T-helper 22 cell (primary cell): ENCODE results near the gene GPX4.
A peak's percentile ranks its signal among the peaks of the same experiment; 100 is the strongest.

ENCODE experiments used
- DNase-seq: peaks from one replicate; pipeline ENCODE4 v3.0.0-alpha.2; 2020; ENCODE audit warnings: low read depth

GPX4 gene, protein sequence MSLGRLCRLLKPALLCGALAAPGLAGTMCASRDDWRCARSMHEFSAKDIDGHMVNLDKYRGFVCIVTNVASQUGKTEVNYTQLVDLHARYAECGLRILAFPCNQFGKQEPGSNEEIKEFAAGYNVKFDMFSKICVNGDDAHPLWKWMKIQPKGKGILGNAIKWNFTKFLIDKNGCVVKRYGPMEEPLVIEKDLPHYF

DNA sequence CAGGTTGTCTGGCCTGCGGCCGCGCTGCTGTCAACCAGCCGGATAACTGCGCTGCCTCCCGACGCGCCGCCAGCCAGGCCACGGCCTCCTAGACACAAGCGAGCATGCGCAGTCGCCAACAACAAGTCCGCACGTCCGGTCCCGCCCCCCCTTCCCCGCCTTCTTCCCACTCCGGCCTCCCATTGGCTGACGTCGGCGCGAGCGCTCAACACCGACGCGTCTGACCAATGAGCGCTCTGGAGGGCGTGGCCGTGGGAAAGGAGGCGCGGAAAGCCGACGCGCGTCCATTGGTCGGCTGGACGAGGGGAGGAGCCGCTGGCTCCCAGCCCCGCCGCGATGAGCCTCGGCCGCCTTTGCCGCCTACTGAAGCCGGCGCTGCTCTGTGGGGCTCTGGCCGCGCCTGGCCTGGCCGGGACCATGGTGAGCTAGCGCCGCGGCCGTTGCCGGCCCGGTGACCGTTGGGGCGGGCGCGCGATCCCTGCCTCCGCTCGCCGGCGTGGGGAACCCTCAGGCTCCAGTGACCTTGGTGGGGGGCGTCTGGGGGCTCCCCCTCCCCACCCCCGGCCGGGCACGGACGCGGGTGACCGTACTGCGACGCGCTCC is at the start of gene GPX4:
GPX4 (plus strand) TSS at position 287 of the 603 bp plus-strand sequence; CDS start at position 337, 50 bp downstream.
- peak; percentile 98 for DNase-seq

DNA sequence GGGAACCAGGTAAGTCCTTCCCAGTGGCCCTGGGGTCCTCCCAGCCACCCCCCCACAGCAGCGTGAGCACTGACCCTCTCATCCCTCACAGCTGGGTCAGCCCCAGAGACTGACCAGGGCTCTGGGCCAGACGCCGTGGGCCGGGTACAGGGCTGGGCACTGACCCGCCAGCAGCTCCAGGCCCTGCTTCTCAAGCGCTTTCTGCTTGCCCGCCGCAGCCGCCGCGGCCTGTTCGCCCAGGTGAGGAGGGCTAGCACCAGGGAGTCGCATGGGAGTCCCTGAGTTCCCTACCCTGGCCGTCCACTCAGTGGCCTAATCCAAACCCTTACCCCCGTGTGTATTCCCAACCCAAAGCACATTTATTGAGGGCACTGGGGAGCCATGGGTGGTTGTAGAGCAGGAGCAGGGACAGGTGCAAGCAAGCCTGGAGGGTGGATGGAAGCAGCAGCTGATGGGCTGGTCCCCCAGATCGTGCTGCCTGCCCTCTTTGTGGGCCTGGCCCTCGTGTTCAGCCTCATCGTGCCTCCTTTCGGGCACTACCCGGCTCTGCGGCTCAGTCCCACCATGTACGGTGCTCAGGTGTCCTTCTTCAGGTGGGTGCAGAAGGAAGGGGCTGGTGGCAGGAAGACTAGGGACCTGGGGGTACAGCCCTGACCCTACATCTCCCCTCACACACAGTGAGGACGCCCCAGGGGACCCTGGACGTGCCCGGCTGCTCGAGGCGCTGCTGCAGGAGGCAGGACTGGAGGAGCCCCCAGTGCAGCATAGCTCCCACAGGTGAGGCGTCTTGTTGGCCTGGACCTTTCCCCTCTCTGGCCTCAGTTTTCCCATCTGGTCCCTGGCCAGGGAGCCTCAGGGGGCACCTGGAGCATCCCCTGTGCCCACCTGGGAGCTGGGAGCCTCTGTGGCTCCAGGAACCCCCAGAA is 49.4 kb upstream of the GPX4 start:
- no peak for DNase-seq

DNA sequence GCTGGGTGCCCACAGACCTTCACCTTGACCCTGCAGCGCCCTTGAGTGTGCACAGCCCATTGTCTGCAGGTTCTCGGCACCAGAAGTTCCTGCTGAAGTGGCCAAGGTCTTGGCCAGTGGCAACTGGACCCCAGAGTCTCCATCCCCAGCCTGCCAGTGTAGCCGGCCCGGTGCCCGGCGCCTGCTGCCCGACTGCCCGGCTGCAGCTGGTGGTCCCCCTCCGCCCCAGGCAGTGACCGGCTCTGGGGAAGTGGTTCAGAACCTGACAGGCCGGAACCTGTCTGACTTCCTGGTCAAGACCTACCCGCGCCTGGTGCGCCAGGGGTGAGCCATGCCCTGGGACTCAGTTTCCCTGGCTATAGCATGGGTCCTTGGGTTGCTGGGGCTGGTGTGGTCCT is 48.8 kb upstream of the GPX4 start:
- no peak for DNase-seq

DNA sequence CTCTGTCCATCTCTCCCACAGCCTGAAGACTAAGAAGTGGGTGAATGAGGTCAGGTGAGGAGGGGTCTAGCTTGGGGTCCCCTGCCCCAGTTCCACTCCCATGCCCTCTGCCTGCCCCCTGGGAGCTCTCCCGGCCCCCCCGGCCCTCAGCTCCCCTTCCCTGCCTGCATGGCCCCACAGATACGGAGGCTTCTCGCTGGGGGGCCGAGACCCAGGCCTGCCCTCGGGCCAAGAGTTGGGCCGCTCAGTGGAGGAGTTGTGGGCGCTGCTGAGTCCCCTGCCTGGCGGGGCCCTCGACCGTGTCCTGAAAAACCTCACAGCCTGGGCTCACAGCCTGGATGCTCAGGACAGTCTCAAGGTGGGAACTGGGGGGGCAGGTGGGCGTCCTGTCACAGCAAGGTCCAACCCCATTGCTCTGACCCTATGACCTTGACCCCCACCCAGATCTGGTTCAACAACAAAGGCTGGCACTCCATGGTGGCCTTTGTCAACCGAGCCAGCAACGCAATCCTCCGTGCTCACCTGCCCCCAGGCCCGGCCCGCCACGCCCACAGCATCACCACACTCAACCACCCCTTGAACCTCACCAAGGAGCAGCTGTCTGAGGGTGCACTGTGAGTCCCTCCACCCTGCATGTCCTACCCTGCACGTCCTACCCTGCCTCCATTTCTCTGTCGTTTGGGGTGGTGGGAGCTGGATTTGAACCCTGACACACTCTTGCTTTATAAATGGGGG is 47.7 kb upstream of the GPX4 start:
- DNase-seq, result no peak

DNA sequence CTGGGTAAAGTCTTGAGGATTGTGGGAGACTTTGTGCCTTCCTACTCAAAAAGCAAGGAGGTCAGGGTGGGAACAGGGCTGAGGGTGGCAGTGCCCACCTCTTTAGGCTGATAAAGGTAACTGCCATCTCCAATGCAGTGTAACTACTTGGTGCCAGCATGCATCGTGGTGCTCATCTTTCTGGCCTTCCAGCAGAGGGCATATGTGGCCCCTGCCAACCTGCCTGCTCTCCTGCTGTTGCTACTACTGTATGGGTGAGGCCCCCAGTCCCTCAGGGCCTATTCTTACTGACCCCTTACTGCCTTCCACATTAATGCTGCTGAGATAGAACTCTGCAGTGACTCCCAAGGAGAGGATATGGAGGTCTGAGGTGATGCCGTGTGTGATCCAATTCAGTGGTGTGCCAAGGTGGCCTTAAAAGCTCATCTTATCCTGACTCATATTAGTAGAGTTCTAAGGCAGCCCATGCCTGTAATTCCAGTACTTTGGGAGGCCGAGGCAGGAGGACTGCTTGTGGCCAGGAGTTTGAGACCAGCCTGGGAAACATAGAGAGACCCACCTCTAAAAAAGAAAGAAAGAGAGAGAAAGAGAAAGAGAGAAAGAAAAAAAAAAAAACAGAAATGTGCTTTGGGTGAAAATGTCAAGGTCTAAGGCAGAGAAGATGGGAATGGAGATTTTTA is 46.5 kb upstream of the GPX4 start:
- DNase-seq, result no peak

DNA sequence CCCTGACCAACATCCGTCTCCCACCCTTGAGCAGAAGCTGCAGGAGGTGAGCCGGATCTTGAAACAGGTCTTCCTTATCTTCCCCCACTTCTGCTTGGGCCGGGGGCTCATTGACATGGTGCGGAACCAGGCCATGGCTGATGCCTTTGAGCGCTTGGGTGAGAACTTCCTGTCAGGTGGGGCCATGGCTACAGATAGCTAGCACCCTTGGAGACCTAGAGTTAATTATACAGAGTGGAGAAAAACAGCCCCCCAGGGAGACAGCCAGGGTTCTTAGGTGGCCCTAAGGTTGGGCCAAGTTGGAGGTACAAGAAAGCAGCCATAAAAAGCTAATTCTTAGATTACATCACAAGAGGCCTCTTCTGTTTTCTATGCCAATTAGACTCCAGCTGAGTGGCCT is 45.7 kb upstream of the GPX4 start:
- no peak for DNase-seq

DNA sequence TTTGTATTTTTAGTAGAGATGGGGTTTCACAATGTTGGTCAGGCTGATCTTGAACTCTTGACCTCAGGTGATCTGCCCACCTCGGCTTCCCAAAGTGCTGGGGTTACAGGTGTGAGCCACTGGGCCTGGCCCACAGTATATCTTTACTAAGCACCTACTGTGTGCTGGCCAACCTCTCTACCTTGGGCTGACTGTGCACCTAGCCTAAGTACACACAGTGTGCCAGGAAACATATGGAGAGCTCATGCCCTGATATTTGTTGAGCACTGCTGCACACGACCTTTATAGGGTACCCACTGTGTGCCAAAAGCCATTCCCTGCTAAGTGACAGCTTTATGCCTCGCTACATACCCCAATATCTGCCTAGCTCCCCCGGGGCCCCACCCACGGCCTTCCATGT is 43.1 kb upstream of the GPX4 start:
- no peak for DNase-seq

DNA sequence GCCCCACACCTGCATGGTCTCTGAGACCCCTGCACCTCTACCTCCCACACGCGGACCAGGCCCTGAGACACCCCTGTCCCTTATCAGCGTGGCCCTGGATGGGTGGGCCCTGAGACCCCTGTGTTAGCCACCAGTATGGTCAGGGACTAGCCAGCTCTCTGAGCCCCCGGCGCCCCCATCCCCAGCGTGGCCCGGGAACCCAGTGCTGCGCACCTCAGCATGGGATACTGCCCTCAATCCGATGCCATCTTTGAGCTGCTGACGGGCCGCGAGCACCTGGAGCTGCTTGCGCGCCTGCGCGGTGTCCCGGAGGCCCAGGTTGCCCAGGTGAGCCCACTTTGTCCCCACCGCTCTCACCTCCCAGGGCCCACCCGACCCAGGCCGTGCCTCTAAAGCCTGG is 41.8 kb upstream of the GPX4 start:
- no peak for DNase-seq

DNA sequence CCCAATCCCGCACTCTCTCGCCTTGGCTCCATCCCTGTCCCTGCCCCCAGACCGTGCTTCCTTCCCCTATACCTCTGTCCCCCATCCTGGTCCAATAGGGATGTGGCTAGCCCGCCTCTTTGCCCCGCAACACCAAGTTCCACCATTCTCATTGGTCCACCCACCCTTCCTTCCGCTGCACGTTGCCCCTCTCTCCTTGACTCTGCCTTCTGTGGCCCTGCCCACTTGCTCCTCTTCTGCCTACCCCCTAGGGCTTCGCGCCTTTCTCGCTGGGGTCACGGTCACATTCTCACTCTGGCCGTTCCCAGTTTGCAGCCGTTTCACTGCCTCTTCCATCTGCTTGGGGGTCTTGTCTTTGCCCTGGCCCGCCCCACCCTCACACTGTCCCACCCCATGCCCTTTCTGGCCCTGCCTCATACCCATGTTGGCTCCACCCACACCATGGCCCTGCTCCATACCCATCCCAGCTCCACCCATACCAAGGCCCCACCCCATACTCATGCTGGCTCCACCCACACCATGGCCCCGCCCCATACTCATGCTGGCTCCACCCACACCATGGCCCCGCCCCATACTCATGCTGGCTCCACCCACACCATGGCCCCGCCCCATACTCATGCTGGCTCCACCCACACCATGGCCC is 41.3 kb upstream of the GPX4 start:
- no peak for DNase-seq

DNA sequence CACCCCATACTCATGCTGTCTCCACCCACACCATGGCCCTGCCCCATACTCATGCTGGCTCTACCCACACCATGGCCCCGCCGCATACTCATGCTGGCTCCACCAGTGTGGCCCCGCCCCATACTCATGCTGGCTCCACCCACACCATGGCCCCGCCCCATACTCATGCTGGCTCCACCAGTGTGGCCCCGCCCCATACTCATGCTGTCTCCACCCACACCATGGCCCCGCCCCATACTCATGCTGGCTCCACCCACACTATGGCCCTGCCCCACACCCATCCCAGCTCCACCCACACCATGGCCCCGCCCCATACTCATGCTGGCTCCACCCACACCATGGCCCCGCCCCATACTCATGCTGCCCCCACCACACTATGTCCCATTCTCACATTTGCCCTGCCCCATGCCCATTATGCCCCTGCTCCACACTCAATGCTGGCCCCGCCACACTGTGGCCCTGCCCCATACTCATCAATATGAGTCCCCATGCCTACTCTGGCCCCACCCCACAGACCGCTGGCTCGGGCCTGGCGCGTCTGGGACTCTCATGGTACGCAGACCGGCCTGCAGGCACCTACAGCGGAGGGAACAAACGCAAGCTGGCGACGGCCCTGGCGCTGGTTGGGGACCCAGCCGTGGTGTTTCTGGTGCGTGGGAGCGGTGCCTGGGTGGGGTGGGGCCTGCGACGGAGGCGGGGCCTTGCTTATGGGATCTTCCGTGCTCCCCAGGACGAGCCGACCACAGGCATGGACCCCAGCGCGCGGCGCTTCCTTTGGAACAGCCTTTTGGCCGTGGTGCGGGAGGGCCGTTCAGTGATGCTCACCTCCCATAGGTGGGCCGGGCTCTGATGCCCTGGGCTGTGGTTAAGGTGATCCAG is 40.5 kb upstream of the GPX4 start:
- DNase-seq, result peak; percentile 59

DNA sequence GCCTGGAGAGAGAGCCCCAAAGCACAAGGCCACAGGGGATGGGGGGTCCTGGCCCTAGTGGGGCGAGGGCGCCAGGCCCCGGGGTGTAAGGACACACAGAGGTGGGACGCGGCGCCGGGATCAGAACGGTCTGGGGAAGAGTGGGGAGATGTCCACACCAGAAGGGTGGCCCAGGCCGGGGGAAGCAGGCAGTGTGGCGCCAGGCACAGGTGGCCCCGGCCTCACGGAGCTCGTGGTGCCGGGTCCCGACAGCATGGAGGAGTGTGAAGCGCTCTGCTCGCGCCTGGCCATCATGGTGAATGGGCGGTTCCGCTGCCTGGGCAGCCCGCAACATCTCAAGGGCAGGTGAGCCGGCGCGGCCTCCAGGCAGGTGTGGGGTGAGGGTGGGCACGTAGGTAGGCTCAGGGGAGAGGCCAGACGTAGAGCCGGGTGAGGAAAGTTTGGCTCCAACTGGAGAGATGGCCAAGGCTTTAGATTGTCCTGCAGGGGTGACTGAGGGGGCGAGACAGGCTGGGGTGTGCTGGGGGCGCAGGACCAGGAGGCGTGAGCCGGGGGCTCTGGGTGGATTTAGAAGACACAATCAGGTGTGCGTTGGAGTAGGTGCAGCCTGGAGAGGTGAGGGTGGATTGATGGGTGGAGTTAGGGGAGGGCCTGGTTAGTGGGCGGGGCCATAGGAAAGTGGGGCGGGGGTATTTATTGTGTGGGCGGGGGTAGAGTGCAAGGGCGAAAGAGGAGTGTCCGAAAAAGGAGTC is 39.7 kb upstream of the GPX4 start:
- no peak for DNase-seq

DNA sequence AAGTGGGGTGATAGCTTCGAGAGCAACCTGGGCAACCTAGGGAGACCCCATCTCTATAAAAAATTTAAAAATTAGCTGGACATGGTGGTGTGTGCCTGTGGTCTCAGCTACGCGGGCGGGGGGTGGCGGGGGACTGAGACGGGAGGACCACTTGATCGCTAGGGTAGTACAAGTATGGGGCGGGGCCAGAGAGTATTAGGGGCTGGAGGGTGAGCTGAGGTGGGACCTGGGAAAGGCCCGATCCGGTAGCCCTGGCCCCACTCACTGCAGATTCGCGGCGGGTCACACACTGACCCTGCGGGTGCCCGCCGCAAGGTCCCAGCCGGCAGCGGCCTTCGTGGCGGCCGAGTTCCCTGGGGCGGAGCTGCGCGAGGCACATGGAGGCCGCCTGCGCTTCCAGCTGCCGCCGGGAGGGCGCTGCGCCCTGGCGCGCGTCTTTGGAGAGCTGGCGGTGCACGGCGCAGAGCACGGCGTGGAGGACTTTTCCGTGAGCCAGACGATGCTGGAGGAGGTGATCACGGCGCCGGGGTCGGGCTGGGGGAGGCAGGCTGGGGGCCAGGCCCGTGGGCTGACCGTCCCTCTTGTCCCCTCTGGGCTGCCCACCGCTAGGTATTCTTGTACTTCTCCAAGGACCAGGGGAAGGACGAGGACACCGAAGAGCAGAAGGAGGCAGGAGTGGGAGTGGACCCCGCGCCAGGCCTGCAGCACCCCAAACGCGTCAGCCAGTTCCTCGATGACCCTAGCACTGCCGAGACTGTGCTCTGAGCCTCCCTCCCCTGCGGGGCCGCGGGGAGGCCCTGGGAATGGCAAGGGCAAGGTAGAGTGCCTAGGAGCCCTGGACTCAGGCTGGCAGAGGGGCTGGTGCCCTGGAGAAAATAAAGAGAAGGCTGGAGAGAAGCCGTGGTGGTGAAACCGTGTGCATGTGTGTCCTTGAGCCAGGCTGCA is 38.9 kb upstream of the GPX4 start:
- DNase-seq, result peak; percentile 47

DNA sequence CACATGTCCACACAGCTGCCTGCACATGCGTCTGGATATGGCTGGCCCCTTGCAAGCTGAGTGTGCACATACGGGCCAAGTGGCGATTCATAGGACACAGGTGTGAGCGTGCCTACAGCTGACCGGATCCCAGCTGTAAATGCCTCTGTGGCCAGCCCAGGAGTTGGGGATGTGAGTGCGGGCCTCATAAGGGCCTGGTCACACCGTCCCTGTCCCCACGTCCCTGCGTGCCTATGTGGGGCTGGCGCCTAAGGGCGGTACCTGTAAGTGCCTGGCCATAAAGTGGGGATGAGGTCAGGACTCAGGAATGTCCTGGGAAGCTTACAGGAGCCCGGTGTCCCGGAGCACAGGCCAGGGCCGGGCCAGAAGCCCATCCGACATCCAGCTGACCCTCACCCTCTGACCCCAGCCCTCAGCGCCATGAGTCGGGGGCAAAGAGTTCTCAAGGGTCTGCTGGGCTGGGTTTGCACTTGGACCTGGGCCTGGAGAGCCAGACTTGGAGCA is 38.1 kb upstream of the GPX4 start:
- no peak for DNase-seq

DNA sequence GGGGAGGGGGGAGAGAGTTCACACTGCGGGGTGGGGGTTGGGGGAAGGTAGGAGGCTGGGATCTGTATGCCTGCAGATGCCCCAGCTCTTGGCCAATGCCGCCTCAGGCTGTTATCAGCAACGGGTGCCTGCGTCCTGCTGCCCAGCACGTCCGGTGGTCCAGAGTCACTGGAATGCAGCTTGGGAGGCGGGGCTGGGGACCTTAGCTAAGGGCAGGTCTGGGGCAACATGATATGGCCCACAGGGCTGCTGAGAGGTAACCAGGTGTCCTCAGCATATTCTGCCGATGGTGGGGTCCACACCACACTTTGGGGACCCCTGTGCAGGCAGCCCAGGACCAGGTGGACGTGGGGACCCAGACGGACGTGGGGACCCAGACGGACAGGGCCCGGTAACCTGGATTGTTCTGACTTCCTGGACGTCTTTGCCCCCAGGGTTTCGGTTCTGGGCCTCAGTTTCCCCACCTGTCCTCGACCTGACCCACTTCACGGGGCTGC is 37.5 kb upstream of the GPX4 start:
- no peak for DNase-seq

DNA sequence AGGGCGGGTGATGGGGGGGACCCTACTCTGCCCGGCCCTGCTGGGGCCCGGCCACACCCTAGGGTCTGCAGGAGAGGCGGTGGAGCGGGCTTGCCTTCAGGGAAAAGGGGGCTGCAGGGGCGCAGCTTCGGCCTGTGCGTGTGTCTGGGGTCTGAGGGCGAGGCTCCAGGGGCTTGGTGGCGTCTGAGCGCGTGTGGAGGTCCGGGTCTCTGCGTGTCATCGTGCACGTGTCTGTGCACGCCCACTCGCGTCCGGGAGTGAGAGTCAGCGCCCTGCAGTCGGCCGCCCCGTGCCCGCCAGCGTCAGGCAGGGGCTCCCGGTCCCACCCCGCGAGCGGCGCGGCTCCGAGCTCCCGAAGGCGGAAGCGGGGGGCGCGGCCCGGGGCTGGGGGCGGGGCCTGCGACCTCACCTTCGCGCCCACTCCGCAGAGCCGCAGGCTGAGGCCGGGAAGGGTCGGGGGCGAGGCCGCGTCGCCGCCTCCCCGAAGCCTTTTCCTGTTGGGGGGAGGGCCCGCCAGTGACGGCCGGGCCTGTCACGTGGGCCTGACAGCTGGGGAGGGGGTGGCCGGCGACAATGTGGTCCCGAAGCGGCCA is 37.0 kb upstream of the GPX4 start, which contains the start of gene ARHGAP45:
ARHGAP45 (plus strand) TSS at position 420 of the 593 bp plus-strand sequence. CDS start 239 bp downstream, outside the sequence.
- DNase-seq, result peak; percentile 80

DNA sequence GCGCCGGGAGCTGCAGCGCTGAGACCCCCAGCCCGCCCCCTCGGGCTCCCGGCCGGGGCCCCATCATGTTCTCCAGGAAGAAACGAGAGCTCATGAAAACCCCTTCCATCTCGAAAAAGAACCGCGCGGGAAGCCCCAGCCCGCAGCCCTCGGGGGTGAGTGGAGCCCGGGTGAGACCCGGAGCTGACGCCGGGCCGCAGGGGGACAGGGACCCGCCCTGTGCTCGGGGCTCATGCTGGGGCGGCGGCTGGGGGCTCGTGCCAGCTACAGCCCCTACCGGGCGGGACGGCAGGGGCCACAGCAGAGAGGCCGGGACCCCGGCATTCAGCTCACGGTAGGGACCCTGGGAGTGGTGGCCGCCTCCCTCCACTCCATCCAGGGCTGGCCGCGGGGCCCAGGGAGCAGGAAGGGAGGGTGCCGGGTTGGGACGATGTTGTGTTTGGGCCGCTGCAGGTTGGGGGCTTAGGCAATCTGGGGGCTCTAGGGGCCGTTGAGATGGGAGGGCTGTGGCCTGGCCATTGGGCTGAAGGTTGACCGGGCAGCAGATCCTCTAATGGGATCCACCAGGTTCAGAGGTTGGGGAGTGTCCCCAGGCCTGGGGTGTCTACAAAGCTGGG is 36.3 kb upstream of the GPX4 start:
- peak; percentile 77 for DNase-seq
